Activated naive CD8-positive, alpha-beta T cell treated with anti-CD3 and anti-CD28 coated beads for 36 hours (primary cell): Measurements from ENCODE around the gene ZNF217. TPM values are rescaled to one million over a fixed set of nuclear protein-coding genes. Genes with fewer than 3 reads are reported as not detected.
A peak's percentile ranks its signal among the peaks of the same experiment; 100 is the strongest.
"Not testable (repeated sequence)": the region's sequence is repeated elsewhere in the genome, so short reads cannot be mapped to it uniquely, and the experiment has no call there.

ENCODE experiments used
- DNase-seq: peaks from one replicate; pipeline ENCODE4 v3.0.0; 2021
- H3K27ac Mint-ChIP-seq: one replicate; pipeline ENCODE4 v1.8.0; 2022; ENCODE audit warnings: mild to moderate bottlenecking, moderate library complexity, mixed read lengths
- H3K27me3 Mint-ChIP-seq: one replicate; pipeline ENCODE4 v1.8.0; 2022; ENCODE audit warnings: mild to moderate bottlenecking, mixed read lengths
- H3K36me3 Mint-ChIP-seq: one replicate; pipeline ENCODE4 v1.8.0; 2021; ENCODE audit warnings: mild to moderate bottlenecking, mixed read lengths
- H3K4me1 Mint-ChIP-seq: one replicate; pipeline ENCODE4 v1.8.0; 2021; ENCODE audit warnings: mixed read lengths
- H3K4me3 Mint-ChIP-seq: one replicate; pipeline ENCODE4 v1.8.0; 2022; ENCODE audit warnings: mild to moderate bottlenecking, moderate library complexity, mixed read lengths
- H3K9me3 Mint-ChIP-seq: one replicate; pipeline ENCODE4 v1.8.0; 2022; ENCODE audit warnings: mixed read lengths
- total RNA-seq, 2 experiments: library from RNA; stranded (reverse); gene quantifications; one replicate each; pipeline ENCODE4 v1.2.3, GENCODE V29; 2021

ZNF217 gene
- total RNA-seq, 2 experiments from 2014 or later: 55.6 to 59.0 TPM

DNA sequence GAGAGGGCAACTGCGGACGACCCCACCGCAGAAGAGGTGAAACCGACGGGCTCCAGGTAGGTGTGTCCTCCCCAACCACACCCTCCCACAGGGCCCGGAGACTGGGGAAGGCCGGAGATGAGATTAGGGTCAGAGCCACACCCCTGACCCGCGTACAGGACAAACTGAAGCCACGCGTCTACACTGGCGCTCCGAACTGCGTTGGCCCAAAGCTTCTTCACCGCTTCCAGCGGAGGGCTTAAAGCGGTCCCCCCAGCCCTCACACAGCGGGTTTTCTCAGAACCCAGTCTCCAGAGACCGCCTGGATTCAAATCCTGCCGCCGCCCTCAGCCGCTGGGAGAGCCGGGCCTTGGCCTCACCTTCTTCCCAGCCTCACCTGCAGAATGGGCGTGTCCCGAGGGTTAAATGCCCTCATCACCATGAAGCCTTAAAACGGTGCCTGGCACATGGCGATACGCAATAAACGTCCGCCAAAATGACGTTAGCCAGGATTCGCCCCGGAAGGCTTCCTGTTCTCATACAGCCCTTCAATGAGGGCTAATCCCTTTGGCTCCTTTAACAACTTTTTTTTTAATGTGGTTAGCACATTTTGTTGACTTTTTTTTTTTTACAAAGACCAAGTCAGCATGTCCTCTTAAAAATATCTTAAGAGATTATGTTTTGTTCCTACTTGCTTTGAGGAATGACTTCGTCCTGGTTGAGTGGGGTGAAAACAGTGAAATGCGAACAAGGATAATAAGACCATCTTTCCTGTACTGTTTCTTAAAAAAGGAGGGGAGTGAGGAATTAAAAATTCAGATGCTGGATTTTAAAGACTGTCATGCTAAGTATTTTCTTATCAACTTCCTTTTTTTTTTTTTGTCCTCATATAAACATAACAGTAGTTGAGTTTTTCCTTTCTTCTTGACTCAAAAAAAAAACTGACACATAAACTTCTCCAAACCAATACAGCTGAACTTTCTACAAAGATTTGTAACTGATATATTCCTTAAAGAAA lies 15.1 kb upstream of the ZNF217 start:
- H3K27me3 Mint-ChIP-seq: no peaks in the 10 kb centered on the region
- H3K27ac Mint-ChIP-seq: peak overlapping the region; percentile 92
- DNase-seq: peak; percentile 25
- H3K36me3 Mint-ChIP-seq: peaks cover 22% of the 10 kb centered on the region
- H3K9me3 Mint-ChIP-seq: no peaks in the 10 kb centered on the region
- peaks cover 39% of the 10 kb centered on the region for H3K4me1 Mint-ChIP-seq
- peak overlapping the region; percentile 76 for H3K4me3 Mint-ChIP-seq

DNA sequence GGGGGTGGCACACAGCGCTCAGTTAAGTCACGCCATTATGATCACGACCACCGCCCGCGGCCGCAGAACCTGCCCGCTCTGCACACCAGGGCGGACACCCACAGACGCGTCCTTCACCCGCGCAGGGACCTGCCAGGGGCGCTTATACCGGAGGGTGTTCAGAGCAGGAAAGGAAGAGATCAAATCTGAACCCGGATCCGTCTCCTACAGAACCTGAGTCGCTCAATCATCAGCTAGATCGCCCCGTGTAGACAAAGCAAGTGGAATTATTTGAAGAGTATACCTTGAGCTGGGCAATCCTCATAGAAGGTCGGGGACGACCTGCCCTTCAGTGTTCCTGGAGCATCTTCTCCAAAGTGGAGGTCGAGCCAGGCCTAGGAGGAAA lies 14.4 kb upstream of the ZNF217 start:
- H3K27me3 Mint-ChIP-seq: no peaks in the 10 kb centered on the region

DNA sequence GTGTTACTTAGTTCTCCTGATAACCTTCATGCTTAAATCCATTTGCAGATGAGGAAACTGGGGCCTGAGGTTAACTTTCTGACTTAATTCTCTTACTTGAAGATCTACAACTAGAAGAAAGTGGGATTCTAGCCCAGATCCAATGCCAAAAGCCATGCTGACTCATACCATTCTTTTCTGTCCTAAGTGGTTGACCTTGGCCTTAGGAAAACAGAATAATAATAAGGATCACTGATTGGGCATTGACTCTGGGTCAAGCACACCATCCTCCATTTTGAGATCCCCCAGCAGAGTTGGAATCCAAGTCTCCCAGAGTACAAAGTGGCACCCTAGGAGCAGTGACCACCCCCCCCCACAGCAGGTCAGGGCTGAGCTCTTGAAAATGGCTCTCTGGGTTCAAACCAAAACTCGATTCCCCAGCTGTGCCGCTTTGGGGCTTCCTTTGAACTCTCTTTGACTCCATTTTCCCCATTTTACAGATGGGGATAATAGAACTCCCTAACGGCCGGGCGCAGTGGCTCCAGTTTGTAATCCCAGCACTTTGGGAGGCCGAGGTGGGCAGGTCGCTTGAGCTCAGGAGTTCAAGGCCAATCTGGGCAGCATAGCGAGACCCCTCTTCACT lies 12.8 kb upstream of the ZNF217 start:
- Mint-ChIP-seq H3K4me1 (peaks cover 32% of the 10 kb centered on the region), H3K27me3 (no peaks in the 10 kb centered on the region), H3K9me3 (no peaks in the 10 kb centered on the region), H3K27ac (no peak overlapping the region), H3K4me3 (peak overlapping the region; percentile 7), H3K36me3 (peaks cover 30% of the 10 kb centered on the region)
- DNase-seq: no peak

More for the DNA sequence above, 14.4 kb upstream of the ZNF217 start:
- H3K4me3 Mint-ChIP-seq: peak overlapping the region; percentile 76
- DNase-seq: no peak
- H3K36me3 Mint-ChIP-seq: peaks cover 24% of the 10 kb centered on the region
- no peaks in the 10 kb centered on the region for H3K9me3 Mint-ChIP-seq
- H3K27ac Mint-ChIP-seq: peak overlapping the region; percentile 92
- H3K4me1 Mint-ChIP-seq: peaks cover 35% of the 10 kb centered on the region

- peaks cover 26% of the 10 kb centered on the region for H3K4me1 Mint-ChIP-seq
- H3K27me3 Mint-ChIP-seq, DNase-seq, H3K9me3 Mint-ChIP-seq, H3K4me3 Mint-ChIP-seq, H3K27ac Mint-ChIP-seq: not testable (repeated sequence)
- peaks cover 33% of the 10 kb centered on the region for H3K36me3 Mint-ChIP-seq
These were observed 11.8 kb upstream of the ZNF217 start for GRCh38 chr20:53605401-53605800.

GRCh38 chr20:53604846-53605245 lies 11.2 kb upstream of the ZNF217 start:
- not testable (repeated sequence) for H3K27me3 Mint-ChIP-seq, DNase-seq, H3K9me3 Mint-ChIP-seq, H3K27ac Mint-ChIP-seq, H3K4me3 Mint-ChIP-seq
- peaks cover 26% of the 10 kb centered on the region for H3K4me1 Mint-ChIP-seq
- H3K36me3 Mint-ChIP-seq: peaks cover 35% of the 10 kb centered on the region

DNA sequence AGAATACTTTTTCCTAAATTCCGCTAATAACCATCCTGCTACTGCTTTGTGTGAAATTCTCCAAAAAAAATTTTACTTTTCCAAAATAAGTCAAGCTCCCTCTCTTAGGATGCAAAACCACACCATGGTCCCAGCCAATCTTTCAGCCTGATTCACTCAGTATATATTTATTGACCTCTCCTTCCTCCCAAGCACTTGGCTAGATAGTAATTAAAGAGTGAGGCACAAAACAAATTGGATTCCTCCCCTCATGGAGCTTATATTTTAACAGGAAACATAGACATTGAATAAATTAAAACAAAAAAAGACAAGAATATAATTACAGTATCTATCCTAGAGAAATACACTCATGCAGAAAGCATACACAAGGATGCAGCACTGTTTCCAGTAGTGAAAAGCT lies 9.0 kb upstream of the ZNF217 start:
- Mint-ChIP-seq H3K4me1 (peaks cover 28% of the 10 kb centered on the region), H3K4me3 (no peak overlapping the region), H3K36me3 (peaks cover 29% of the 10 kb centered on the region), H3K27me3 (no peaks in the 10 kb centered on the region), H3K9me3 (no peaks in the 10 kb centered on the region), H3K27ac (no peak overlapping the region)
- DNase-seq: no peak

GRCh38 chr20:53599910-53600632 lies 6.4 kb upstream of the ZNF217 start:
- Mint-ChIP-seq H3K36me3 (peaks cover 28% of the 10 kb centered on the region), H3K4me3 (no peak overlapping the region), H3K9me3 (no peaks in the 10 kb centered on the region), H3K27me3 (no peaks in the 10 kb centered on the region), H3K27ac (no peak overlapping the region), H3K4me1 (peaks cover 44% of the 10 kb centered on the region)
- DNase-seq: no peak

DNA sequence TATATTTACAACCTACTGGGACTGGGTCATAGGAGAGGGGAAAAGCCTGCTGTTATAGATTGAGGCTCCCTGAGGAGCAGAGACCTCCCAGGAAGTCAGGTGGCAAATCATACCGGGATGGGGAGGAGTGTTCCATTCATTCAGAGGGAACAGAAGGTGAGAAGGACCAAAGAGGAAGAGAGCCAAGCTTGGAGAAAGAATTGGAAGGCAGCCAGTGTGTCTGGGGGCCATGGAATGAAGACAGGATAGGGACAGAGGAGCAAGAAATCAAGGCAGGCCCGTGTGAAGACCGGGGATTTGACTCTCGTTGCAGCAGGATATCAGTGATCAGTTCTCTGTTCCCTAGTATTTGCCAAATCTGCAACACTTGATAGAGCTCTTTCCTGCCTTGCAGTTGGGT lies 5.7 kb upstream of the ZNF217 start:
- H3K4me3 Mint-ChIP-seq: no peak overlapping the region
- peak overlapping the region; percentile 84 for H3K27ac Mint-ChIP-seq
- no peak for DNase-seq
- peaks cover 45% of the 10 kb centered on the region for H3K4me1 Mint-ChIP-seq
- no peaks in the 10 kb centered on the region for H3K27me3 Mint-ChIP-seq
- peaks cover 24% of the 10 kb centered on the region for H3K36me3 Mint-ChIP-seq
- H3K9me3 Mint-ChIP-seq: no peaks in the 10 kb centered on the region

DNA sequence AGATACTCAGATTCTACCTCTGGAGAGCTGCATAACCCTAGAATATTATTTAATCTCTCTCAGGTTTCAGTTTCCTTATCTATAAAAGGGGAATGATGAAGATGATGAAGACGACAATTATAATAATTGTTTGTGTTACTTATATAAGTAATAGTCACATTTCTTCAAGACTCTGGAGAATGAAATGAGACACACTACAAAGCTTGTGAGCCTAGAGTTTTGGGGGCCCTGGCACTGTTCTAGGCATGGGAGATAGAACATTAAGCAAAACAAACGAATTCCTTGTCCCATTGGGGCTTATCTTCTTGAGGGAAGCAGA lies 5.4 kb upstream of the ZNF217 start:
- H3K36me3 Mint-ChIP-seq: peaks cover 23% of the 10 kb centered on the region
- H3K27ac Mint-ChIP-seq: peak overlapping the region; percentile 84
- no peak for DNase-seq
- no peaks in the 10 kb centered on the region for H3K9me3 Mint-ChIP-seq
- H3K4me1 Mint-ChIP-seq: peaks cover 45% of the 10 kb centered on the region
- no peak overlapping the region for H3K4me3 Mint-ChIP-seq
- no peaks in the 10 kb centered on the region for H3K27me3 Mint-ChIP-seq

DNA sequence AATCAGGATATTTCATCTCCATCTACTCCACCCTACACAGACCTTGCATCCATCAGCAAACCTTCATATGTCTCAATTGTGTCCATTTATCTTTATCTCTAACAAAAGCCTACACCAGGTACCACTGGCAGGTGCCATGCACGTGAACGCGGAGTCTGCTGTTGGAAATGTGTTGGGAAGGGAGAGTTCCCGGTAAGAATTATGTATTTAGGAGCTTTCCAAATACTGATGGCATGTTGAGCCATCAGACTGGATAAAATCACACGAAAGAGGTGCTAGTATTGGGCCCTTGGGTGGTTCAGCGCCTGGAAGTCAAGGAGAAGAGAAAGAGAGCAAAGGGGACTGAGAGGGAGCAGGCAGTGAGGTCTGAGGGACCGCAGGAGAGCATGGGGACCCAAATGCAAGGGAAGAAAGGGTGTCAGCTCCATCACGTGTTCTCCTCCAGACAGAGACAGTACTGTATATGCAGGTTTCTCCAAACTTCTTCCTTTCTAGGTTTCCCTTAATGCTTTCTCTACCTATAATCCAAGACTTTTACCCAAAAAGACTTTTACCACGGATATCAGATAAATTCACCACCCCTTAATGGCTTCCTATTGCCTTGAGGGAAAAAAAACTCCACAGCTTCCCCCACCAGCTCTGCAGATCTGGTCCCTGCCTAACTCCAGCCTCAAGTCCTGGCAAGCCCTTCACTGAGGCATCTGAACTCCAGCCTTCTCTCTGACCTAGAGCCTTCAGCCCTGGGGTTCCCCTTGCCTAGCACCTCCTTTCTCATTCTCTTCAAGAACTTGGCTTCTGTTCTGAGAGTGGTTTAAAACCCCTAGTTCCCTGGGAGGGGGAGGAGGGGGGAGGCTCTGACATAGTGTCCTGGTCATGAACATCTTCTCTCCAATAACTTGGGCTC lies 4.8 kb upstream of the ZNF217 start:
- H3K27me3 Mint-ChIP-seq: no peaks in the 10 kb centered on the region
- H3K27ac Mint-ChIP-seq: peak overlapping the region; percentile 84
- H3K9me3 Mint-ChIP-seq: no peaks in the 10 kb centered on the region
- H3K4me1 Mint-ChIP-seq: peaks cover 44% of the 10 kb centered on the region
- no peak overlapping the region for H3K4me3 Mint-ChIP-seq
- peaks cover 20% of the 10 kb centered on the region for H3K36me3 Mint-ChIP-seq
- no peak for DNase-seq

- Mint-ChIP-seq H3K27ac (peak overlapping the region; percentile 84), H3K4me3 (no peak overlapping the region), H3K27me3 (no peaks in the 10 kb centered on the region), H3K4me1 (peaks cover 44% of the 10 kb centered on the region), H3K36me3 (peaks cover 17% of the 10 kb centered on the region), H3K9me3 (no peaks in the 10 kb centered on the region)
- no peak for DNase-seq
These were observed 4.0 kb upstream of the ZNF217 start for GRCh38 chr20:53597521-53598120.

DNA sequence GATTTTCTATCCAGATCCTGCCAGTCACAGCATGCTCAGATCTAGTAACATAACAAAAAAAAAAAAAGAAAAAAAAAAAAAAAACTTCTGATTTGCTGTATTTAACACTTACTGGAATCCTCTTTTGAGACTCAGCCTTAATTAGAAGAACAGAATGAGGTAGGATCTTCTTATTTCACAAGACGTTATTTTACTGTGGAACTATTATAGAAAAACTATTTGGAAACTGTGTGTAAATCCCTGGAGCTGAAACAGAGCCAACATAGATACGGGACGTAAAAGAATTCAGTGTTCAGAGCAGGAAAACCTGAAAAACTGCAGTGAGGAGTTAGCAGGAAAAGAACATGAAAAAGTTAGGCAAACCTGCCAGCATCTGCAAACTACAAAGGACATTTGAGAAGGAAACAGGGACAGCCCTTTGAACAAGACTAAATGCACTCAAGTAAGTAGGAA lies 3.4 kb upstream of the ZNF217 start:
- DNase-seq: no peak
- peaks cover 44% of the 10 kb centered on the region for H3K4me1 Mint-ChIP-seq
- peak overlapping the region; percentile 92 for H3K27ac Mint-ChIP-seq
- H3K36me3 Mint-ChIP-seq: peaks cover 14% of the 10 kb centered on the region
- H3K9me3 Mint-ChIP-seq: no peaks in the 10 kb centered on the region
- H3K27me3 Mint-ChIP-seq: no peaks in the 10 kb centered on the region
- peak overlapping the region; percentile 78 for H3K4me3 Mint-ChIP-seq

DNA sequence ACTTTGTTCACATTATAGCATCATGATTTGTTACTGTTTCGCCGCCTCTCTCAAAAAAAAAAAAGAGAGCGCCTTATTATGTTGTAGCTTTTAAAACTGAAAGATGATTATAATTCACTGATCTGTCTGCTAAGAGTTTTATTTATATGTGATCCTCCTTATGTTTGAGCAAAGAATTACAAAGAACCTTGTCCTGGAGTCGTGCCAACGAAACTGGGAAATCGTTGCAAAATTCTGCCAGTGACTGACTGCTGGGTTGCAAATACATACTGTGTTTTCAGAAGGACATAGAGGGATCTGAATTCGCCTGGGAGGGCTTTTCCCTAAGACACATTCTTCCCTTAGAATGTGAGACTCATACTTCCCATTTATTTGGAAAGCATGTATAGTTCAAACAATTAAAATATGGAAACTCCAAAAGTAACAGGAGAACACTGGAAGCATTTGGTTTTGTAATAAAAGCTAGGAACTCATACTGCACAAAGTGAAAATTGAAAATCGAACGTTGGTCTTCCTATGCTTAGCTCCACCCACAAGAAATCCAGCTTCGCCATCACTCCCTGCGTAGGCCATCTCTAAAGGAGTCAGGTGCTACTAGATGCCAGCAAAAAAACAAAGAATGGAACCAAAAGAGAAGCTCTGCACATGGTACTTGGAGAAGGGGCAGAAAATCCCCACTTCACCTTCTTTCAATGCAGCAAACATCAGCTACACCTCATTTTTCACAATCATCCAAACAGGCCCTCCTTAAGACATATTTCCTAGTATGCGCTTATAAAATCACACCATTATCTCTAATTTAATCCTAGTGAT lies 2.8 kb upstream of the ZNF217 start:
- not testable (repeated sequence) for H3K27me3 Mint-ChIP-seq, DNase-seq
- peaks cover 44% of the 10 kb centered on the region for H3K4me1 Mint-ChIP-seq

More for the DNA sequence above, 2.8 kb upstream of the ZNF217 start:
- Mint-ChIP-seq H3K36me3 (peaks cover 17% of the 10 kb centered on the region), H3K27ac (peak overlapping the region; percentile 92), H3K4me3 (peak overlapping the region; percentile 78)
- not testable (repeated sequence) for H3K9me3 Mint-ChIP-seq
